Astrocyte of the hippocampus (primary cell): ENCODE measurements around the gene UROD.
"Not testable (repeated sequence)": the region's sequence is repeated elsewhere in the genome, so short reads cannot be mapped to it uniquely, and the experiment has no call there.

Experiments used
- DNase-seq: peaks from one replicate; pipeline ENCODE4 v3.0.0; 2011; ENCODE audit warnings: low read depth, low spot score

Gene UROD

DNA sequence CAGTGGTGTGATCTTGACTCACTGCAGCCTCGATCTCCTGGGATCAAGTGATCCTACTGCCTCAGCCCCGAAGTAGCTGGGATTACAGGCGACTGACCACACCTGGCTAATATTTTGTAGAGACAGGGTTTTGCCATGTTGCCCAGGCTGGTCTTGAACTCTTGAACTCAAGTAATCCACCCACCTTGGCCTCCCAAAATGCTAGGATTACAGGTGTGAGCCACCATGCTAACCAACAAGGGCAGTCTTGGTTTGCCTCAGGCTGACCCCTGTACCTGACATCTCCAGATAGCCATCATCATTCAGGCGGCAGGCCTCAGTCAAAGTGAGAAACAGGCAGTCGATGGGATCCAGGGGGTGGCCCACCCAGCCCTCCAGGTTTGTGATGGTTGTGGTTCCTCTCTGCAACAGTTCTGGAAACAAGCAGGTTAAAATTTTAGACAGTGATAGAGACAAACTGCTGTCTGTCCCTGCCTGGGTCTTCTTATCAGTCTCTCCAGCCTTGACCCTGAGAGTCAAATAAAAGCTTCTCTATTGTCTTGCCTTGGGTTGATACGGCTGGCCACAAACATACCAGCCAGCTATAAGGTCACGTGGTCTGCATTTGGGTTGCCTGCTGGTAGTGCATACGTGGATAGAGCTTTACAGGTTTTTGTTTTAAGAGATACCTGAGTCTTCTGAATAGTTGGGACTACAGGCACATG, 26.8 kb downstream of the UROD start:
- DNase-seq = no peak

DNA sequence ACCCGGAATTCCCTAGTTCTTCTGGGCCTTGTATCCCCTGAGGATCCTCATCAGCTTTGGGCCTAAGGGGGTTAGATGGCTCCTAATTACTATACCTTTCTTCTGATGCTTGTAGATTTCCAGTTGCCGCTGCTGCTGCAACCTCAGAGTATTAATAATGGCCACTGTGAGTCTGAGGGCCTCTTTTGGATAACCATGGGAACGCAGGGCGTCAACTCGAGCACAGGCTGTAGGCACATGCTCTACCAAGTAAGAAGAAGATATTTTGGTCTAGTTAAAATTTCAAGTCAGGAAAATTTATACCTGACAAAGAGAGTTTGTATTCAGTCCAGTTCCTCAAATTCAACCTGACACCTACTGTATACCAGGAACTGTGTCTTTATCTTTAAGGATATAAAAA, 28.2 kb downstream of the UROD start:
- DNase-seq = no peak

DNA sequence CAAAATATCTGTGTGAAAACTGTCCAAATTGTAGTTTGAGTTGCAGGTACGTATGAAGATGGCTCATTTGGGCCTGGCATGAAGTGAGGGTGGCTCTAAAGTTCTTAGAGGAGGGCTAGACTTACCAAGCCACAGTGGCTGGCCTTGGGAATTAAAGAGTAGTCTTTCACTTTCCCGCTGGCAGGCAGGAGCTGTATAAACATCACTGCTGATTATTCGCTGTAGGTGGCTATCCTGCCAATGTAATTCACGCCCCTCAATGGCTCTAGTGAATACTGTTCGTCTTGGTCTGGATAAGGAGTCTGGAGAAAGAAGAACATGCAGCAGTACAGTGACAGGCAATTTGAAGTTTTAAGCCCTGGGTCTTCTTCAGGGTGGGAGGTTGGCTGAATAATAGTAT, 31.0 kb downstream of the UROD start:
- no peak for DNase-seq

DNA sequence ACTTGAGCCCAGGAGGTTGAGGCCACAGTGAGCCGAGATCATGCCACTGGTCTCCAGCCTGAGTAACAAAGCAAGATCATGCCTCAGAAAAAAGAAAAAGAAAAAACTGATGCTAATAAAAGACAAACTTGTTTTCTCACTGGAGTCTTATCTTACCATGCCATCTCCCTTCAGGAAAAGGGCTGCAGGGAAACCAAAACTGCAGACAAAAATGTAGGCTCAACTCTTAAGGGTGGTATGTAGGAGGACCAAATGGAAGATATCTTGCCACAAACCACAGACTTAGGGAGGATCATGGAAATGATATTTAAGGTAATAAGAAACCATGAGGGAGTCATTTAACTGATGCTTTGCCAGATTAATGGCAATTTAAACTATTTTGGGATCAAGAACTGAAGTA, 32.9 kb downstream of the UROD start:
- DNase-seq = no peak

DNA sequence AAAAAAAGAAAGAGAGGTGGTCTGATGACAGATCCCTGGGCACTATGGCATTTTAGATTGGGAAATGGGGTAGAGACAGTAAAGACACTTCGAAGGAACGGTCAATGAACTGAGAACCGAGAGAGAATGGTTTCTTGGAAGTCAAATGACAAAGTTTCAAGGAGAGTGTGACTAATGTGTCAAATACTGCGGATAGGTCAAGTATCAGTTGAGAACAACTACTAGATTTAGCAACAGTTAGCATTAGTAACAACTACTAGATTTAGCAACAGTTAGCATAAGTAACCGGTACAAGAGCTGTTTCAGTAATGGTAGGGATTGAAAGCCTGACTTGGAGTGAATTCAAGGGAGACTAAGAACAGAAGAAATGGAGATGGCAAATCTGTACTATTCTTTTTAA, 35.0 kb downstream of the UROD start:
- no peak for DNase-seq

DNA sequence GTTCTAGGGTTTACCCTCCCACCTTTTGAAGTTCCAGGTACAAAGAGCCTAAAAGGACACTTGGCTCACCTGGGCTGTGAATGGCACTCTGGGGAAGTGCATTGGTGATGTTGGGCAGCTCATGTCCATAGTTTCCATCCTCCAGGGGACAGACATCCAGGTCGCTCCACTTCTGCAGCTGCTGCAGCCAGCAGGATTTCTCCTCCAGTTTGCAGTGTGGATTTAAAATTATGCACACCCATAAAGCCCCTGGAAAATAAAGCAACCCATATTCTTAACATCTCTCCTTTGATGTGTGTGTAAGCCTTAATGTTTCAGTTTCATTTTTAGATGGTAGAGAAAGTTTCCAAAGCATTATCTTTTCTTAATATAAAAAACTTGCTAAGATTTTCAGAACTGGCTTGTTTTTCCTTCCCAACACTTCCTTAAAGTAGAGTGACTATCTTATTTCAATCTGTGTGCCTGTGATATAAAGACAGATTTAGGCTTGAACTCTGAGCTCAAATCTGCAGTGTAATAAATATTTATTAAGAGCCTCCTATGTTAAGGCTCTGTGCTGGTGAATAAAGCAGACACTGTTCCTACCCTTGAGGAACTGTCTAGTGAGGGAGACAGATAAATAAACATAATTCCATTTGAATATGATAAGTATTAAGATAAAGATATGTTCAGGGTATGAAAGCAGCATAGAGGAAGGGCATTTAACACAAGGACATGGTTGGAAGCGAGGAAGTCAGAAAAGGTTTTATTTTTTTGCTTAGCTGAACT, 39.1 kb downstream of the UROD start:
- DNase-seq = no peak

DNA sequence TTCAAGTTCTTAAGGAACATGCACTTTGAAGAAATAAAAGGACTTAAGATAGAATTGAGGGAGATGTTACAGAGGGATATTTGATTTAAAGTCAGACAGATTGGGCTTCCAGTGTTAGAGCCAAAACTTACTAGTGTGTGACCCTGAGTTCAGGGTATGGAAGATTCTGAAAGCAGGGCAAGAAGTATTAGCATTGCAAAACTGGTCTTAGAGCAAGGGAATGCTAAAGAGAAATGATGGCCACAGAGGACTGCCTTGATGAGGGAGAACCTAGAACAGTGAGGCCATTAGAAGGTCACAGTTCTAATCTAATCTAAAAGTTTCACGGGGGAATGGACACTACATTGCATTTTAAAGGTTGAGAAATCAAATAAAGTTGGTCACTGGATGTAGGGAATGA, 45.5 kb downstream of the UROD start:
- DNase-seq = no peak

DNA sequence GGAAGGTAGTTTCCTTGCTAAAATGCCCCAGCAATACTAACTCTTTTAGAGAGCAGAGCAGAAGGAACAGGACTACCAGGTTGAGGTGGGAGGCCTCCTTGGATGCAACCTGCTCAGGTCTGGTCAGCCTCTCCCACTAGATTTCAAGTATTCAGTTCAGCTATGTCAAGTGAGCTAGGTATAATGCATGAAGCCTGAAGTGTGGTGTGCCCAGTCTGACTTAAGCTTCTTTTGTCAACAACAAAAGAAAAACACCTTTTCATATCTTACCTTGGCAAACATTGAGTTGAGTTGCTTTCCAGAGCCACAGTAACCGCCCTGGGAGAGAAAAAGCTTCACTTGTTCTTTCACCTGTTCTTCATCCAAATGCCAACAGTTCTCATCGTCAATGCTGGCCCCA, 47.8 kb downstream of the UROD start:
- no peak for DNase-seq

DNA sequence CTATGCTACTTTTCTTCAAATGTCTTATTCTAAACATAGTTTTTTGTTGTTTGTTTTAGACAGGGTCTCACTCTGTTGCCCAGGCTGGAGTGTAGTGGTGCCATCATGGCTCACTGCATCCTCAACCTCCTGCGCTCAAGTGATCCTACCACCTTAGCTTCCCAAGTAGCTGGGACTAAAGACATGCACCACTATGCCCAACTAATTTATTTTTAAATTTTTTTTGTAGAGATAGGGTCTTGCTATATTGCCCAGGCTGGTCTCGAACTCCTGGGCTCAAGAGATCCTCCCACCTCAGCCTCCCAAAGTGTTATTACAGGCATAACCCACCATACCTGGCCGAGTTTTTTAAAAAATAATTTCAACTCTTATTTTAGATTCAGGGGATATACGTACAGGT, 50.4 kb downstream of the UROD start:
- not testable (repeated sequence) for DNase-seq

DNA sequence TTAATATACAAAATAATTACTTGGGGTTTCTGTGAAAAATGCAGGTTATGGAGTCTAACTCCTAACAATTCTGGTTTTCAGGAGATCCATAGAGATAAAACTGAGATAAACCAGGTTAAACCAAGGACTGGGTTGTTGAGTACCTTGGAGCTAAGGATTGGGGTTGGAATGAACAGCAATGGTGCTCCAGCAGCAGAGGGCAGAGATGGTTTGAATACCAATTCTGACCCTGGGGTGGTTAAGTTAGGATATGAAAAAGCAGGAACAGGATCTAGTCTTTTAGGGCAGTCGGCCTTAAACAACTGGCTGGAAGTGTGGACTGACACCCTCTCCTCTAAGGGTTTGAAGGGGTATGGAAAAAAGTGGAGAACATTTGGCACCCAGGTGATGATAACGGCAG, 53.0 kb downstream of the UROD start:
- DNase-seq = no peak
